Esophagus muscularis mucosa (tissue), 4 donors: ENCODE data around the gene CRY2.

Experiments
- CTCF ChIP-seq, 3 experiments: fragments of 200-600 bp in 2 of 3; fragments of 450-650 bp in 1 of 3; sonication (generic) in 2 of 3; IDR thresholded peaks; one replicate each; pipeline ENCODE4 v1.5.1; 2017 to 2019; ENCODE audit warnings: antibody characterized with exemption in 3 of 3, mild to moderate bottlenecking in 2 of 3, moderate library complexity in 1 of 3
- EP300 ChIP-seq: sonication (generic); formaldehyde crosslinking; IDR thresholded peaks from one replicate; pipeline ENCODE4 v1.6.1; 2017; ENCODE audit warnings: antibody characterized with exemption
- POLR2A ChIP-seq: fragments of 450-650 bp; IDR thresholded peaks from one replicate; pipeline ENCODE4 v1.6.1; 2017; ENCODE audit warnings: antibody characterized with exemption, moderate library complexity, mild to moderate bottlenecking, low read depth

DNA sequence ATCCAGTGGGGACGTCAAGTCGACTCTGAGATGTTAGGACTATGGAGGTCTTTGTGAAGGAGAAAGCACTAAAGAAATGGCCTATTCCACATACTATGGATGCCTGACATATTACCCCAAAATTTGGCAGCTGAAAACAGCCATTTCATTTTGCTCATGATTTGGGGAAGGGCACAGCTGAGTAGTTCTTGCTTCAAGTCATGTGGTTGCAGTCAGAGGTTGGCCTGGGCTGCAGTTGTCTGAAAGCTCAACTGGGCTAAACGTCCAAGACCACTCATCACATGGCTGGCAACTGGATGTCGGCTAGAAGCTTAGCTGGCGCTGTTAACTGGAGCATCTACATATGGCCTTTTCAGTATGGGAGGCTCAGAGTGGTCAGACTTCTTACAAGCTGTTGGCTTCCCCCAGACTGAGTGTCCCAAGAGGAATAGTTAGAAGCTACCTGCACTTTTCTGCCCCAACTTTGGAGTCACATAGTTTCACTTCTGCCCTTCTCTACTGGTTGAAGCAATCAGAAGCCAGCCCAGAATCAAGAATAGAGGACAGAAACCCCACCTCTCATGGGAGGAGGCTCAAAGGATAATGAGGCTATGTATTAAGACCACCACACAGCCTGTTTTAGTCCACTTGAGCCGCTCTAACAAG is 28.2 kb upstream of the CRY2 start:
- no peak for TF ChIP-seq EP300
- no peak for TF ChIP-seq POLR2A
- no peak for TF ChIP-seq CTCF (IDR thresholded peaks at IDR 0.05)
